ENCODE measurements around the gene LRCH1.

Gene LRCH1

GRCh38 chr13:46639033-46639981 lies 86.3 kb downstream of the LRCH1 start:
- Mint-ChIP-seq H3K4me3 (no peak overlapping the region), H3K36me3 (peaks cover 5% of the 10 kb centered on the region), H3K4me1 (peaks cover 73% of the 10 kb centered on the region), H3K9me3 (no peaks in the 10 kb centered on the region), H3K27ac (peak overlapping the region; percentile 33)
- peak; percentile 64 for ATAC-seq
- DNase-seq (ENCODE audit: low spot score in 2 of 2): no peak

- ATAC-seq: peak; percentile 43
- H3K27ac Mint-ChIP-seq: no peak overlapping the region
- no peak for DNase-seq (ENCODE audit: low spot score in 2 of 2)
- peaks cover 59% of the 10 kb centered on the region for H3K4me1 Mint-ChIP-seq
- peak overlapping the region; percentile 18 for H3K4me3 Mint-ChIP-seq
- H3K9me3 Mint-ChIP-seq: no peaks in the 10 kb centered on the region
- H3K36me3 Mint-ChIP-seq: peaks cover under 1% of the 10 kb centered on the region
Measured at GRCh38 chr13:46640843-46641242, 87.9 kb downstream of the LRCH1 start.

- ATAC-seq (peak; percentile 67), DNase-seq (ENCODE audit: low spot score in 2 of 2) (no peak)
- peak overlapping the region; percentile 18 for H3K4me3 Mint-ChIP-seq
- no peaks in the 10 kb centered on the region for H3K36me3 Mint-ChIP-seq
- no peaks in the 10 kb centered on the region for H3K9me3 Mint-ChIP-seq
- H3K27ac Mint-ChIP-seq: peak overlapping the region; percentile 52
- peaks cover 55% of the 10 kb centered on the region for H3K4me1 Mint-ChIP-seq
Measured at GRCh38 chr13:46641274-46642081, 88.5 kb downstream of the LRCH1 start.

GRCh38 chr13:46642254-46642653 lies 89.3 kb downstream of the LRCH1 start:
- Mint-ChIP-seq H3K9me3 (no peaks in the 10 kb centered on the region), H3K27ac (no peak overlapping the region), H3K36me3 (no peaks in the 10 kb centered on the region), H3K4me3 (no peak overlapping the region), H3K4me1 (peaks cover 47% of the 10 kb centered on the region)
- ATAC-seq (no peak), DNase-seq (ENCODE audit: low spot score in 2 of 2) (no peak)

- DNase-seq (ENCODE audit: low spot score in 2 of 2) (no peak), ATAC-seq (no peak)
- Mint-ChIP-seq H3K9me3 (no peaks in the 10 kb centered on the region), H3K4me1 (peaks cover 47% of the 10 kb centered on the region), H3K27ac (no peak overlapping the region), H3K4me3 (no peak overlapping the region), H3K36me3 (no peaks in the 10 kb centered on the region)
Measured at GRCh38 chr13:46643165-46643777, 90.3 kb downstream of the LRCH1 start.

GRCh38 chr13:46644816-46645215 lies 91.8 kb downstream of the LRCH1 start:
- H3K36me3 Mint-ChIP-seq: no peaks in the 10 kb centered on the region
- H3K4me1 Mint-ChIP-seq: peaks cover 39% of the 10 kb centered on the region
- DNase-seq (ENCODE audit: low spot score in 2 of 2): no peak
- ATAC-seq: no peak
- no peak overlapping the region for H3K27ac Mint-ChIP-seq
- no peak overlapping the region for H3K4me3 Mint-ChIP-seq
- H3K9me3 Mint-ChIP-seq: no peaks in the 10 kb centered on the region

GRCh38 chr13:46647512-46648065 lies 94.6 kb downstream of the LRCH1 start:
- H3K9me3 Mint-ChIP-seq: no peaks in the 10 kb centered on the region
- peaks cover 17% of the 10 kb centered on the region for H3K4me1 Mint-ChIP-seq
- H3K27ac Mint-ChIP-seq: no peak overlapping the region
- ATAC-seq (no peak), DNase-seq (ENCODE audit: low spot score in 2 of 2) (no peak)
- no peak overlapping the region for H3K4me3 Mint-ChIP-seq
- peaks cover 11% of the 10 kb centered on the region for H3K36me3 Mint-ChIP-seq

- H3K27ac Mint-ChIP-seq: no peak overlapping the region
- H3K4me1 Mint-ChIP-seq: peaks cover 12% of the 10 kb centered on the region
- ATAC-seq (peak; percentile 56), DNase-seq (ENCODE audit: low spot score in 2 of 2) (no peak)
- H3K9me3 Mint-ChIP-seq: no peaks in the 10 kb centered on the region
- H3K4me3 Mint-ChIP-seq: no peak overlapping the region
- H3K36me3 Mint-ChIP-seq: peaks cover 11% of the 10 kb centered on the region
Measured at GRCh38 chr13:46648166-46648607, 95.2 kb downstream of the LRCH1 start.

GRCh38 chr13:46649816-46650215 lies 96.8 kb downstream of the LRCH1 start:
- DNase-seq (ENCODE audit: low spot score in 2 of 2) (no peak), ATAC-seq (no peak)
- Mint-ChIP-seq H3K4me1 (peaks cover 6% of the 10 kb centered on the region), H3K27ac (no peak overlapping the region), H3K36me3 (peaks cover 16% of the 10 kb centered on the region), H3K4me3 (no peak overlapping the region), H3K9me3 (no peaks in the 10 kb centered on the region)

- no peak for ATAC-seq
- H3K9me3 Mint-ChIP-seq: no peaks in the 10 kb centered on the region
- H3K4me3 Mint-ChIP-seq: no peak overlapping the region
- no peak overlapping the region for H3K27ac Mint-ChIP-seq
- peaks cover 5% of the 10 kb centered on the region for H3K4me1 Mint-ChIP-seq
- no peak for DNase-seq (ENCODE audit: low spot score in 2 of 2)
- H3K36me3 Mint-ChIP-seq: peaks cover 16% of the 10 kb centered on the region
Measured at GRCh38 chr13:46654951-46655350, 102.0 kb downstream of the LRCH1 start.

- H3K4me3 Mint-ChIP-seq: no peak overlapping the region
Measured at GRCh38 chr13:46655377-46656180, 102.6 kb downstream of the LRCH1 start.

GRCh38 chr13:46656786-46657185 lies 103.8 kb downstream of the LRCH1 start:
- Mint-ChIP-seq H3K9me3 (no peaks in the 10 kb centered on the region), H3K4me1 (peaks cover 5% of the 10 kb centered on the region), H3K4me3 (no peak overlapping the region), H3K36me3 (peaks cover 4% of the 10 kb centered on the region), H3K27ac (no peak overlapping the region)
- ATAC-seq (peak; percentile 62), DNase-seq (ENCODE audit: low spot score in 2 of 2) (no peak)

More at GRCh38 chr13:46655377-46656180, 102.6 kb downstream of the LRCH1 start:
- Mint-ChIP-seq H3K4me1 (peaks cover 5% of the 10 kb centered on the region), H3K9me3 (no peaks in the 10 kb centered on the region), H3K27ac (no peak overlapping the region), H3K36me3 (peaks cover 14% of the 10 kb centered on the region)
- DNase-seq (ENCODE audit: low spot score in 2 of 2): no peak
- ATAC-seq: no peak

- Mint-ChIP-seq H3K4me3 (no peak overlapping the region), H3K27ac (no peak overlapping the region), H3K9me3 (no peaks in the 10 kb centered on the region), H3K4me1 (peaks cover 20% of the 10 kb centered on the region), H3K36me3 (no peaks in the 10 kb centered on the region)
- DNase-seq (ENCODE audit: low spot score in 2 of 2) (no peak), ATAC-seq (no peak)
Measured at GRCh38 chr13:46659413-46660065, 106.6 kb downstream of the LRCH1 start.

- Mint-ChIP-seq H3K9me3 (no peaks in the 10 kb centered on the region), H3K36me3 (no peaks in the 10 kb centered on the region), H3K27ac (no peak overlapping the region), H3K4me3 (no peak overlapping the region), H3K4me1 (peaks cover 24% of the 10 kb centered on the region)
- no peak for DNase-seq (ENCODE audit: low spot score in 2 of 2)
- no peak for ATAC-seq
Measured at GRCh38 chr13:46660416-46660815, 107.4 kb downstream of the LRCH1 start.
